HepG2 (cell line): ENCODE measurements around the gene LMAN2. TPM values are rescaled to one million over a fixed set of nuclear protein-coding genes. Genes with fewer than 3 reads are reported as not detected.

ENCODE experiments used
- CAMTA2 ChIP-seq: sonication (generic); formaldehyde crosslinking; IDR thresholded peaks from 2 replicates; pipeline ENCODE4 v1.4.0; 2020; ENCODE audit warnings: mild to moderate bottlenecking, missing genetic modification reagents, borderline replicate concordance
- ELF3 ChIP-seq: IDR thresholded peaks from 2 replicates; pipeline ENCODE4 v1.6.1; 2016; ENCODE audit warnings: missing genetic modification reagents, missing compliant biosample characterization
- FOXJ3 ChIP-seq: sonication (generic); formaldehyde crosslinking; IDR thresholded peaks from 2 replicates; pipeline ENCODE4 v1.4.0; 2020; ENCODE audit warnings: missing genetic modification reagents, mild to moderate bottlenecking, borderline replicate concordance
- KLF16 ChIP-seq, 2 experiments: sonication (generic) in 1 of 2; formaldehyde crosslinking in 1 of 2; IDR thresholded peaks; 2 replicates each; pipeline versions ENCODE4 v1.6.1 to v1.8.0; 2016 to 2023; ENCODE audit warnings: missing genetic modification reagents in 2 of 2, missing compliant biosample characterization in 1 of 2
- PAWR ChIP-seq: sonication (generic); formaldehyde crosslinking; IDR thresholded peaks from 2 replicates; pipeline ENCODE4 v1.4.0; 2020; ENCODE audit warnings: missing genetic modification reagents, mild to moderate bottlenecking, borderline replicate concordance
- PITX1 ChIP-seq: sonication (generic); formaldehyde crosslinking; IDR thresholded peaks from 2 replicates; pipeline ENCODE4 v1.5.1; 2020; ENCODE audit warnings: mild to moderate bottlenecking, missing genetic modification reagents
- POLR2G ChIP-seq: fragments of 200-400 bp; formaldehyde crosslinking; IDR thresholded peaks from 2 replicates; pipeline ENCODE4 v1.6.1; 2018; ENCODE audit warnings: mild to moderate bottlenecking, low read depth, low read length, moderate library complexity
- RARG ChIP-seq: sonication (generic); formaldehyde crosslinking; IDR thresholded peaks from 2 replicates; pipeline ENCODE4 v1.4.0; 2020; ENCODE audit warnings: low read depth, mild to moderate bottlenecking, missing genetic modification reagents
- RBFOX2 ChIP-seq: fragments of 200-400 bp; formaldehyde crosslinking; IDR thresholded peaks from 2 replicates; pipeline ENCODE4 v1.6.1; 2017; ENCODE audit warnings: low read depth, mild to moderate bottlenecking, low read length
- SAFB2 ChIP-seq: sonication (generic); formaldehyde crosslinking; IDR thresholded peaks from 2 replicates; pipeline ENCODE4 v1.5.1; 2020; ENCODE audit warnings: missing genetic modification reagents, low read depth, mild to moderate bottlenecking, borderline replicate concordance
- ZBTB20 ChIP-seq: sonication (generic); formaldehyde crosslinking; IDR thresholded peaks from 2 replicates; pipeline ENCODE4 v1.8.1; 2023; ENCODE audit warnings: missing genetic modification reagents, low read depth, mild to moderate bottlenecking, borderline replicate concordance
- ZNF232 ChIP-seq: sonication (generic); formaldehyde crosslinking; IDR thresholded peaks from 2 replicates; pipeline ENCODE4 v1.4.0; 2020; ENCODE audit warnings: missing genetic modification reagents, borderline replicate concordance
- ZNF253 ChIP-seq: sonication (generic); formaldehyde crosslinking; IDR thresholded peaks from 2 replicates; pipeline ENCODE4 v1.8.0; 2022; ENCODE audit warnings: mild to moderate bottlenecking, missing genetic modification reagents, borderline replicate concordance
- ZNF432 ChIP-seq: sonication (generic); formaldehyde crosslinking; IDR thresholded peaks from 2 replicates; pipeline ENCODE4 v1.5.0; 2020; ENCODE audit warnings: missing genetic modification reagents, mild to moderate bottlenecking, borderline replicate concordance
- ZNF652 ChIP-seq: IDR thresholded peaks from 2 replicates; pipeline ENCODE4 v1.6.1; 2016; ENCODE audit warnings: low read depth, borderline replicate concordance
- ZNF746 ChIP-seq: sonication (generic); formaldehyde crosslinking; IDR thresholded peaks from 2 replicates; pipeline ENCODE4 v1.8.0; 2022; ENCODE audit warnings: mild to moderate bottlenecking, missing genetic modification reagents
- polyA plus RNA-seq, 8 experiments: library from polyadenylated mRNA; depleted of rRNA in 3 of 8; stranded (reverse) in 7 of 8; unstranded in 1 of 8; fragments of >200 nt; fragmentation: Illumina TruSeq in 4 of 8; extraction: Trizol in 4 of 8; gene quantifications; 2 replicates each; pipeline versions ENCODE4 v1.2.1 to v1.2.3, GENCODE V29; 2011 to 2016; ENCODE audit warnings: low read depth in 4 of 8, missing spikeins in 1 of 8, mixed read lengths in 1 of 8; ENCODE audit not compliant: insufficient read depth in 1 of 8
- total RNA-seq, 5 experiments: library from RNA; depleted of rRNA; stranded (reverse); fragments of >200 nt; fragmentation: Illumina TruSeq; extraction: Trizol; gene quantifications; 2 replicates each; pipeline ENCODE4 v1.2.3, GENCODE V29; 2016; ENCODE audit warnings: low read depth in 1 of 5
- TF ChIP-seq, protein P1 (sequence below): sonication (generic); formaldehyde crosslinking; IDR thresholded peaks from 2 replicates; pipeline ENCODE4 v1.4.0; 2020; ENCODE audit warnings: missing genetic modification reagents, borderline replicate concordance
- TF ChIP-seq, protein P2 (sequence below): sonication (generic); formaldehyde crosslinking; IDR thresholded peaks from 2 replicates; pipeline ENCODE4 v1.5.0; 2020; ENCODE audit warnings: mild to moderate bottlenecking, missing genetic modification reagents
- TF ChIP-seq, protein P3 (sequence below): sonication (generic); formaldehyde crosslinking; IDR thresholded peaks from 2 replicates; pipeline ENCODE4 v1.5.0; 2020; ENCODE audit warnings: missing genetic modification reagents, mild to moderate bottlenecking, borderline replicate concordance

LMAN2 gene
- total and polyA plus RNA-seq, 2 of the 13 experiments (the other 11 are each of a cell fraction or from before 2014, with no cell fraction given): 191 to 197 TPM

DNA sequence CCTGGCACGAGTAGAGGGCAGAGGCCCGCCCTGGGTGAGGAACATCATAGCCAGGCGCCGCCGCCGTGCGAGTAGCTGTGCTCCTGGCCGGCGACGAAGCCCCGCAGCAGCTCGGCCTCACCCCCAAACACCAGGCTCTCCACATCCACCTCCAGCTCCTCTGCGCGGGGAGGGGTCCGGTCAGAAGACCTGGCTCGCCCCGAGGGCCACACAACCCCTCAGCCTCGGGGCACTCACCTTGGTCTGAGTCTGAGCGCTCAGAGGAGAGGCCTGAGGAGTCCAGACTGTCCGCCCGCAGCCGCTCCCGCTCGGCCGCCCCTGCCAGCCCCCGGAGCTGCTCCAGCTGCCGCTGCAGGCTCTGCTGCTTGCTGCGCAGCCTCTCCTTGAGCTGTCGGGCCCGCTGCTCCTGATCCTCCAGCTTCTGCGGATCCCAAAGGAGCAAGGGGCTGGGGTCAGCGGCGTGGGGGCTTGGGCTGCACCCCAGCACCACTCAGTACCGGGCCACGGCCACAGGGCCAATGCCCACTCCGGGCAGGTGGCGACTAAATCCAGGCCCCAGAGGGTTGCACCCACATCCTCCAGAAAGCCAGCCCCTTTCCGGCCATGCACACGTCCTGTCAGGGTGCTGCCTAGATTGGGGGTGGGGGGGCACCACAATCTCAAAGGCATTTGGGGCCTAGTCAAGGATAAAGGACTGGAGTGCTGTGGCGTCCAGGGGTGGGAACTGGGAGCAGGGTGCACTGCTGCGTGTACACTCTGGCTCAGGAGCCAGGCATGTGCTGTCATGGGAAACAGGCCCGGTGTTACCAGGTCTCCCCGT is 43.7 kb downstream of the LMAN2 start (continued):
- peak; percentile 72 for TF ChIP-seq RBFOX2
- no peak for TF ChIP-seq ZNF746 (CRISPR knock-in tag)
- no peak for TF ChIP-seq SAFB2 (CRISPR knock-in tag)
- TF ChIP-seq CAMTA2: no peak
- TF ChIP-seq RARG (CRISPR knock-in tag): no peak
- TF ChIP-seq, protein P1, sequence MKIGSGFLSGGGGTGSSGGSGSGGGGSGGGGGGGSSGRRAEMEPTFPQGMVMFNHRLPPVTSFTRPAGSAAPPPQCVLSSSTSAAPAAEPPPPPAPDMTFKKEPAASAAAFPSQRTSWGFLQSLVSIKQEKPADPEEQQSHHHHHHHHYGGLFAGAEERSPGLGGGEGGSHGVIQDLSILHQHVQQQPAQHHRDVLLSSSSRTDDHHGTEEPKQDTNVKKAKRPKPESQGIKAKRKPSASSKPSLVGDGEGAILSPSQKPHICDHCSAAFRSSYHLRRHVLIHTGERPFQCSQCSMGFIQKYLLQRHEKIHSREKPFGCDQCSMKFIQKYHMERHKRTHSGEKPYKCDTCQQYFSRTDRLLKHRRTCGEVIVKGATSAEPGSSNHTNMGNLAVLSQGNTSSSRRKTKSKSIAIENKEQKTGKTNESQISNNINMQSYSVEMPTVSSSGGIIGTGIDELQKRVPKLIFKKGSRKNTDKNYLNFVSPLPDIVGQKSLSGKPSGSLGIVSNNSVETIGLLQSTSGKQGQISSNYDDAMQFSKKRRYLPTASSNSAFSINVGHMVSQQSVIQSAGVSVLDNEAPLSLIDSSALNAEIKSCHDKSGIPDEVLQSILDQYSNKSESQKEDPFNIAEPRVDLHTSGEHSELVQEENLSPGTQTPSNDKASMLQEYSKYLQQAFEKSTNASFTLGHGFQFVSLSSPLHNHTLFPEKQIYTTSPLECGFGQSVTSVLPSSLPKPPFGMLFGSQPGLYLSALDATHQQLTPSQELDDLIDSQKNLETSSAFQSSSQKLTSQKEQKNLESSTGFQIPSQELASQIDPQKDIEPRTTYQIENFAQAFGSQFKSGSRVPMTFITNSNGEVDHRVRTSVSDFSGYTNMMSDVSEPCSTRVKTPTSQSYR (CRISPR knock-in tag): no peak
- TF ChIP-seq, protein P2, sequence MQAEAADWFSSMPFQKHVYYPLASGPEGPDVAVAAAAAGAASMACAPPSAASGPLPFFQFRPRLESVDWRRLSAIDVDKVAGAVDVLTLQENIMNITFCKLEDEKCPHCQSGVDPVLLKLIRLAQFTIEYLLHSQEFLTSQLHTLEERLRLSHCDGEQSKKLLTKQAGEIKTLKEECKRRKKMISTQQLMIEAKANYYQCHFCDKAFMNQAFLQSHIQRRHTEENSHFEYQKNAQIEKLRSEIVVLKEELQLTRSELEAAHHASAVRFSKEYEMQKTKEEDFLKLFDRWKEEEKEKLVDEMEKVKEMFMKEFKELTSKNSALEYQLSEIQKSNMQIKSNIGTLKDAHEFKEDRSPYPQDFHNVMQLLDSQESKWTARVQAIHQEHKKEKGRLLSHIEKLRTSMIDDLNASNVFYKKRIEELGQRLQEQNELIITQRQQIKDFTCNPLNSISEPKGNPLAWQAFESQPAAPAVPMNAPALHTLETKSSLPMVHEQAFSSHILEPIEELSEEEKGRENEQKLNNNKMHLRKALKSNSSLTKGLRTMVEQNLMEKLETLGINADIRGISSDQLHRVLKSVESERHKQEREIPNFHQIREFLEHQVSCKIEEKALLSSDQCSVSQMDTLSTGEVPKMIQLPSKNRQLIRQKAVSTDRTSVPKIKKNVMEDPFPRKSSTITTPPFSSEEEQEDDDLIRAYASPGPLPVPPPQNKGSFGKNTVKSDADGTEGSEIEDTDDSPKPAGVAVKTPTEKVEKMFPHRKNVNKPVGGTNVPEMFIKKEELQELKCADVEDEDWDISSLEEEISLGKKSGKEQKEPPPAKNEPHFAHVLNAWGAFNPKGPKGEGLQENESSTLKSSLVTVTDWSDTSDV: 0 out of 2 replicates have a peak, but pooled peaks have one; percentile 46
- TF ChIP-seq ZNF432 (CRISPR knock-in tag): no peak
- TF ChIP-seq ZNF253 (CRISPR knock-in tag): no peak
- TF ChIP-seq PITX1: peak; percentile 19; the same call in 1 of the 2 replicates
- TF ChIP-seq ZNF232 (CRISPR knock-in tag): no peak
- TF ChIP-seq ZNF652 (CRISPR knock-in tag): no peak
- 0 out of 2 replicates have a peak, but pooled peaks have one; percentile 36 for TF ChIP-seq ZBTB20 (CRISPR knock-in tag)
- TF ChIP-seq FOXJ3: no peak
- TF ChIP-seq, protein P3, sequence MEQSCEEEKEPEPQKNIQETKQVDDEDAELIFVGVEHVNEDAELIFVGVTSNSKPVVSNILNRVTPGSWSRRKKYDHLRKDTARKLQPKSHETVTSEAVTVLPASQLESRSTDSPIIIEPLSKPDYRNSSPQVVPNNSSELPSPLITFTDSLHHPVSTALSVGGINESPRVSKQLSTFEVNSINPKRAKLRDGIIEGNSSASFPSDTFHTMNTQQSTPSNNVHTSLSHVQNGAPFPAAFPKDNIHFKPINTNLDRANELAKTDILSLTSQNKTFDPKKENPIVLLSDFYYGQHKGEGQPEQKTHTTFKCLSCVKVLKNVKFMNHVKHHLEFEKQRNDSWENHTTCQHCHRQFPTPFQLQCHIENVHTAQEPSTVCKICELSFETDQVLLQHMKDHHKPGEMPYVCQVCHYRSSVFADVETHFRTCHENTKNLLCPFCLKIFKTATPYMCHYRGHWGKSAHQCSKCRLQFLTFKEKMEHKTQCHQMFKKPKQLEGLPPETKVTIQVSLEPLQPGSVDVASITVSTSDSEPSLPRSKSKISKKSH: peak; percentile 18; the same call in 1 of the 2 replicates
- peak; percentile 19; the same call in 1 of the 2 replicates for TF ChIP-seq POLR2G
- no peak for TF ChIP-seq ELF3 (CRISPR knock-in tag)
- no peak for TF ChIP-seq KLF16 (CRISPR knock-in tag; IDR thresholded peaks at IDR 0.05)
- no peak for TF ChIP-seq PAWR (CRISPR knock-in tag)
